Measurements from ENCODE around the gene KCNS3.

KCNS3 gene

GRCh38 chr2:17858064-17858463 lies 20.4 kb upstream of the KCNS3 start:
- Histone ChIP-seq H3K9me2 (replicated peaks; ENCODE audit: control insufficient read depth, low read length) (no peaks in the 10 kb centered on the region), H3K4me1 (ENCODE audit: control insufficient read depth, low read length) (no peaks in the 10 kb centered on the region), H3K27ac (ENCODE audit: low read depth, low read length) (no peak overlapping the region), H4K20me1 (ENCODE audit: control insufficient read depth, insufficient read depth, low read depth, low read length) (no peaks in the 10 kb centered on the region), H3K27me3 (ENCODE audit: control insufficient read depth, low read length) (peaks cover 12% of the 10 kb centered on the region), H3F3A (ENCODE audit: control insufficient read depth, insufficient read depth) (no peaks in the 10 kb centered on the region), H3K4me3 (ENCODE audit: low read length) (no peak overlapping the region), H3K36me3 (ENCODE audit: control insufficient read depth, low read length) (no peaks in the 10 kb centered on the region), H3K9me3 (ENCODE audit: control insufficient read depth, insufficient read depth, low read length) (no peaks in the 10 kb centered on the region), H3K4me2 (ENCODE audit: low read length) (no peak overlapping the region), H3K79me2 (ENCODE audit: control insufficient read depth, low read length) (no peaks in the 10 kb centered on the region)
- TF ChIP-seq, protein P1, sequence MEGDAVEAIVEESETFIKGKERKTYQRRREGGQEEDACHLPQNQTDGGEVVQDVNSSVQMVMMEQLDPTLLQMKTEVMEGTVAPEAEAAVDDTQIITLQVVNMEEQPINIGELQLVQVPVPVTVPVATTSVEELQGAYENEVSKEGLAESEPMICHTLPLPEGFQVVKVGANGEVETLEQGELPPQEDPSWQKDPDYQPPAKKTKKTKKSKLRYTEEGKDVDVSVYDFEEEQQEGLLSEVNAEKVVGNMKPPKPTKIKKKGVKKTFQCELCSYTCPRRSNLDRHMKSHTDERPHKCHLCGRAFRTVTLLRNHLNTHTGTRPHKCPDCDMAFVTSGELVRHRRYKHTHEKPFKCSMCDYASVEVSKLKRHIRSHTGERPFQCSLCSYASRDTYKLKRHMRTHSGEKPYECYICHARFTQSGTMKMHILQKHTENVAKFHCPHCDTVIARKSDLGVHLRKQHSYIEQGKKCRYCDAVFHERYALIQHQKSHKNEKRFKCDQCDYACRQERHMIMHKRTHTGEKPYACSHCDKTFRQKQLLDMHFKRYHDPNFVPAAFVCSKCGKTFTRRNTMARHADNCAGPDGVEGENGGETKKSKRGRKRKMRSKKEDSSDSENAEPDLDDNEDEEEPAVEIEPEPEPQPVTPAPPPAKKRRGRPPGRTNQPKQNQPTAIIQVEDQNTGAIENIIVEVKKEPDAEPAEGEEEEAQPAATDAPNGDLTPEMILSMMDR (IDR thresholded peaks at IDR 0.05; ENCODE audit: low read depth, low read length, poor library complexity, severe bottlenecking) = no peak
- TF ChIP-seq EZH2phosphoT487 (IDR thresholded peaks at IDR 0.05; ENCODE audit: borderline replicate concordance, low read length) = no peak

DNA sequence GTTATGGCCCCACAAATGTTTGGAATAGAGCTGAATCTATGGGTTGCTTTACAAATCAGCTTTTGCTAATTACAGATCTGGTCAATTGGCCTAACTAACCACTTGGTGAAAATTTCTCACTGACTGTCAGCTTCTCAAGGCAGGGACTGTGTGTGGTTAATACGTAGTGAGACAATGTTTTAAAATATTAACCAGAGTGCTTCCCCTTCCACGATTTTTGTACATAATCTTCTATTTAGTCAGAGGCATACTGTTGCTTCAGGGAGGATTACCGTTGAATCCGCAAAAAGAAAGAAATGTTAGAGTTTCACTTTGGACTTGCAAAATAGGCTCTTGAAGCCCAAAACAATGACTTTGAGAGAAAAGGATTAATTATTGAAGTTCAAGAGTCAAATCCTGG lies 14.9 kb upstream of the KCNS3 start:
- Histone ChIP-seq H4K20me1 (ENCODE audit: control insufficient read depth, insufficient read depth, low read depth, low read length) (no peaks in the 10 kb centered on the region), H3K27me3 (ENCODE audit: control insufficient read depth, low read length) (peaks cover 5% of the 10 kb centered on the region), H3K9me2 (replicated peaks; ENCODE audit: control insufficient read depth, low read length) (no peaks in the 10 kb centered on the region), H3K4me2 (ENCODE audit: low read length) (no peak overlapping the region), H3K27ac (ENCODE audit: low read depth, low read length) (no peak overlapping the region), H3K4me3 (ENCODE audit: low read length) (no peak overlapping the region), H3K4me1 (ENCODE audit: control insufficient read depth, low read length) (no peaks in the 10 kb centered on the region), H3K79me2 (ENCODE audit: control insufficient read depth, low read length) (no peaks in the 10 kb centered on the region), H3K9me3 (ENCODE audit: control insufficient read depth, insufficient read depth, low read length) (no peaks in the 10 kb centered on the region), H3K36me3 (ENCODE audit: control insufficient read depth, low read length) (no peaks in the 10 kb centered on the region), H3F3A (ENCODE audit: control insufficient read depth, insufficient read depth) (no peaks in the 10 kb centered on the region)
- TF ChIP-seq EZH2phosphoT487 (IDR thresholded peaks at IDR 0.05; ENCODE audit: borderline replicate concordance, low read length) = no peak
- TF ChIP-seq, protein P1 (IDR thresholded peaks at IDR 0.05; ENCODE audit: low read depth, low read length, poor library complexity, severe bottlenecking) = no peak

- no peaks in the 10 kb centered on the region for H3K4me1 ChIP-seq (ENCODE audit: control insufficient read depth, low read length)
- H3K4me2 ChIP-seq (ENCODE audit: low read length) = no peak overlapping the region
- no peak overlapping the region for H3K4me3 ChIP-seq (ENCODE audit: low read length)
- H3K9me2 ChIP-seq (replicated peaks; ENCODE audit: control insufficient read depth, low read length) = no peaks in the 10 kb centered on the region
- H3K27me3 ChIP-seq (ENCODE audit: control insufficient read depth, low read length) = peaks cover 5% of the 10 kb centered on the region; the same call in 1 of the 2 replicates
- no peaks in the 10 kb centered on the region for H3K36me3 ChIP-seq (ENCODE audit: control insufficient read depth, low read length)
- H4K20me1 ChIP-seq (ENCODE audit: control insufficient read depth, insufficient read depth, low read depth, low read length) = no peaks in the 10 kb centered on the region
- H3K27ac ChIP-seq (ENCODE audit: low read depth, low read length) = no peak overlapping the region
- no peak for TF ChIP-seq EZH2phosphoT487 (IDR thresholded peaks at IDR 0.05; ENCODE audit: borderline replicate concordance, low read length)
- TF ChIP-seq, protein P1 (IDR thresholded peaks at IDR 0.05; ENCODE audit: low read depth, low read length, poor library complexity, severe bottlenecking) = no peak
- no peaks in the 10 kb centered on the region for H3K9me3 ChIP-seq (ENCODE audit: control insufficient read depth, insufficient read depth, low read length)
- H3F3A ChIP-seq (ENCODE audit: control insufficient read depth, insufficient read depth) = no peaks in the 10 kb centered on the region
- no peaks in the 10 kb centered on the region for H3K79me2 ChIP-seq (ENCODE audit: control insufficient read depth, low read length)
Measured at GRCh38 chr2:17864676-17865075, 13.8 kb upstream of the KCNS3 start.

All from DOHH2 (cell line).